GM18507 (cell line): Measurements from ENCODE around the gene ZDHHC22.

ENCODE experiments used
- DNase-seq: peaks from one replicate; pipeline ENCODE4 v3.0.0; 2011; ENCODE audit warnings: low read depth; ENCODE audit not compliant: insufficient read length; ENCODE audit errors: extremely low spot score
- FAIRE-seq: peaks from 2 replicates; lab custom pipeline; 2011; peaks lifted over from hg19 to GRCh38; lab: Jason Lieb, UNC

The ZDHHC22 gene

GRCh38 chr14:77088219-77088618 lies 53.4 kb downstream of the ZDHHC22 start:
- FAIRE-seq (no peak), DNase-seq (no peak)

- DNase-seq = no peak
- FAIRE-seq = no peak
Observed at GRCh38 chr14:77087631-77088030, 54.0 kb downstream of the ZDHHC22 start.

- FAIRE-seq (no peak), DNase-seq (no peak)
Observed at GRCh38 chr14:77086951-77087350, 54.6 kb downstream of the ZDHHC22 start.

GRCh38 chr14:77086017-77086727 lies 55.4 kb downstream of the ZDHHC22 start:
- peak; percentile 75 for FAIRE-seq

GRCh38 chr14:77085538-77085937 lies 56.1 kb downstream of the ZDHHC22 start:
- FAIRE-seq = no peak
- no peak for DNase-seq

More at GRCh38 chr14:77086017-77086727, 55.4 kb downstream of the ZDHHC22 start:
- no peak for DNase-seq

- FAIRE-seq = no peak
- DNase-seq = no peak
Observed at GRCh38 chr14:77084985-77085384, 56.6 kb downstream of the ZDHHC22 start.

GRCh38 chr14:77083082-77083481 lies 58.5 kb downstream of the ZDHHC22 start:
- FAIRE-seq (no peak), DNase-seq (no peak)

- FAIRE-seq (no peak), DNase-seq (no peak)
Observed at GRCh38 chr14:77082356-77082755, 59.2 kb downstream of the ZDHHC22 start.
